GM12878 (cell line): ENCODE data around the gene ISLR2. TPM values are rescaled to one million over a fixed set of nuclear protein-coding genes. Genes with fewer than 3 reads are reported as not detected.

Experiments used
- ATAC-seq: fragments of 200-7000 bp; cut with Tn5 transposase; 3 replicates; pipeline ENCODE4 v1.9.1; 2020; ENCODE audit warnings: mild to moderate bottlenecking, moderate library complexity
- BruUV-seq: library from RNA; stranded (reverse); fragments of 400-500 nt; replicated peaks from 2 replicates; lab custom pipeline; 2021; lab: Mats Ljungman, UMichigan
- CTCF ChIA-PET: fragments of 300-600 bp; sonication (Branson Sonifier 250); formaldehyde crosslinking; extraction: SDS; loops from one replicate; lab custom pipeline; 2021; ENCODE audit warnings: inconsistent platforms; lab: Yijun Ruan, JAX
- POLR2A ChIA-PET: fragments of 350-600 bp; formaldehyde crosslinking; extraction: SDS; loops from one replicate; lab custom pipeline; 2021; ENCODE audit warnings: inconsistent platforms; lab: Charles Lee
- RAD21 ChIA-PET: fragments of 300-600 bp; sonication (Branson Sonifier 250); formaldehyde crosslinking; loops from one replicate; lab custom pipeline; 2023; ENCODE audit warnings: antibody characterized with exemption; ENCODE audit not compliant: unreplicated experiment; lab: Charles Lee
- SMC1A ChIA-PET: fragments of 300-600 bp; sonication (Branson Sonifier 250); formaldehyde crosslinking; loops from one replicate; lab custom pipeline; 2023; ENCODE audit not compliant: unreplicated experiment, uncharacterized antibody; lab: Charles Lee
- DNase-seq: peaks from one replicate; pipeline ENCODE4 v3.0.0-alpha.2; 2011; ENCODE audit warnings: low read depth, low spot score
- FAIRE-seq: peaks from 3 replicates; lab custom pipeline; 2011; peaks lifted over from hg19 to GRCh38; lab: Jason Lieb, UNC
- H2AFZ ChIP-seq: 2 replicates; pipeline ENCODE4 v1.6.0; 2011; ENCODE audit warnings: low read depth, low read length, control low read depth; ENCODE audit not compliant: control insufficient read depth
- H3K27ac ChIP-seq: 2 replicates; pipeline ENCODE4 v1.5.1; 2011; ENCODE audit warnings: control low read depth; ENCODE audit not compliant: control insufficient read depth, insufficient read depth
- H3K27me3 ChIP-seq, 2 experiments: replicated peaks in 1 of 2; 2 replicates each; pipeline versions ENCODE4 v1.6.0 to v1.6.1; 2011; ENCODE audit warnings: low read length in 1 of 2; ENCODE audit not compliant: control insufficient read depth in 2 of 2, insufficient read depth in 2 of 2
- H3K36me3 ChIP-seq, 2 experiments: 2 replicates each; pipeline ENCODE4 v1.5.1; 2011; ENCODE audit warnings: low read length in 1 of 2; ENCODE audit not compliant: control insufficient read depth in 2 of 2, insufficient read depth in 2 of 2
- H3K4me1 ChIP-seq: 2 replicates; pipeline ENCODE4 v1.6.1; 2011; ENCODE audit warnings: mild to moderate bottlenecking, low read length, moderate library complexity, mixed read lengths; ENCODE audit not compliant: control insufficient read depth, insufficient read depth
- H3K4me2 ChIP-seq: 2 replicates; pipeline ENCODE4 v1.6.0; 2011; ENCODE audit warnings: control low read depth; ENCODE audit not compliant: control insufficient read depth, insufficient read depth
- H3K4me3 ChIP-seq: fragments of 200-600 bp; sonication (generic); 2 replicates; pipeline ENCODE4 v1.5.1; 2016
- H3K79me2 ChIP-seq: 2 replicates; pipeline ENCODE4 v1.6.0; 2011; ENCODE audit warnings: low read length; ENCODE audit not compliant: control insufficient read depth, insufficient read depth
- H3K9ac ChIP-seq: 2 replicates; pipeline ENCODE4 v1.8.0; 2011; ENCODE audit warnings: low read length, control low read depth, mixed read lengths; ENCODE audit not compliant: control insufficient read depth, insufficient read depth
- H3K9me3 ChIP-seq: replicated peaks from 3 replicates; pipeline ENCODE4 v1.5.1; 2011; ENCODE audit warnings: mild to moderate bottlenecking, low read length; ENCODE audit not compliant: control insufficient read depth, insufficient read depth
- H4K20me1 ChIP-seq: 2 replicates; pipeline ENCODE4 v1.6.0; 2011; ENCODE audit not compliant: control insufficient read depth, insufficient read depth
- CBFB ChIP-seq: IDR thresholded peaks from 2 replicates; pipeline ENCODE4 v1.6.1; 2016; ENCODE audit warnings: antibody characterized with exemption, low read depth
- FOXM1 ChIP-seq: IDR thresholded peaks from 2 replicates; pipeline ENCODE4 v1.6.1; 2012; ENCODE audit warnings: low read depth, mild to moderate bottlenecking, inconsistent platforms, low read length, moderate library complexity
- HDAC2 ChIP-seq: fragments of 200-600 bp; sonication (generic); IDR thresholded peaks from 2 replicates; pipeline ENCODE4 v1.6.1; 2017
- MLLT1 ChIP-seq: fragments of 450-650 bp; IDR thresholded peaks from 2 replicates; pipeline ENCODE4 v1.6.1; 2016; ENCODE audit warnings: mild to moderate bottlenecking
- MTA2 ChIP-seq: fragments of 450-650 bp; IDR thresholded peaks from 2 replicates; pipeline ENCODE4 v1.6.1; 2016; ENCODE audit warnings: low read depth, mild to moderate bottlenecking, moderate library complexity
- MTA3 ChIP-seq: IDR thresholded peaks from 2 replicates; pipeline ENCODE4 v1.6.1; 2012; ENCODE audit warnings: low read length, inconsistent platforms, borderline replicate concordance
- NBN ChIP-seq: fragments of 450-650 bp; IDR thresholded peaks from 2 replicates; pipeline ENCODE4 v1.6.1; 2016
- NFIC ChIP-seq: IDR thresholded peaks from 2 replicates; pipeline ENCODE4 v1.6.1; 2012; ENCODE audit warnings: low read depth, mild to moderate bottlenecking, inconsistent platforms, low read length, moderate library complexity
- PML ChIP-seq: IDR thresholded peaks from 2 replicates; pipeline ENCODE4 v1.6.1; 2012; ENCODE audit warnings: low read length, inconsistent platforms
- RFX5 ChIP-seq: IDR thresholded peaks from 2 replicates; pipeline ENCODE4 v1.6.1; 2011; ENCODE audit warnings: low read depth, low read length, improper control_type of control experiment
- RUNX3 ChIP-seq: IDR thresholded peaks from 2 replicates; pipeline ENCODE4 v1.6.1; 2012; ENCODE audit warnings: low read length, inconsistent platforms
- SKIL ChIP-seq: fragments of 450-650 bp; IDR thresholded peaks from 2 replicates; pipeline ENCODE4 v1.6.1; 2017; ENCODE audit warnings: mild to moderate bottlenecking, low read depth, inconsistent platforms; ENCODE audit not compliant: poor library complexity, severe bottlenecking
- SMARCA5 ChIP-seq: fragments of 450-650 bp; IDR thresholded peaks from 2 replicates; pipeline ENCODE4 v1.6.1; 2017; ENCODE audit warnings: mild to moderate bottlenecking
- SRF ChIP-seq, 2 experiments: IDR thresholded peaks; 2 replicates each; pipeline ENCODE4 v1.6.1; 2011; ENCODE audit warnings: low read depth in 2 of 2, low read length in 2 of 2, mild to moderate bottlenecking in 1 of 2, moderate library complexity in 1 of 2
- USF1 ChIP-seq: IDR thresholded peaks from 2 replicates; pipeline ENCODE4 v1.6.1; 2011; ENCODE audit warnings: borderline replicate concordance, low read depth, mild to moderate bottlenecking, moderate library complexity, mixed read lengths, low read length; ENCODE audit not compliant: insufficient read depth; ENCODE audit errors: extremely low read length
- ZBED1 ChIP-seq: IDR thresholded peaks from 2 replicates; pipeline ENCODE4 v1.6.1; 2016; ENCODE audit warnings: borderline replicate concordance
- ZNF207 ChIP-seq: fragments of 450-650 bp; IDR thresholded peaks from 2 replicates; pipeline ENCODE4 v1.6.1; 2014; ENCODE audit warnings: antibody characterized with exemption, mild to moderate bottlenecking, borderline replicate concordance
- ZNF217 ChIP-seq: fragments of 450-650 bp; IDR thresholded peaks from 2 replicates; pipeline ENCODE4 v1.6.1; 2017; ENCODE audit warnings: antibody characterized with exemption, mild to moderate bottlenecking
- ZNF622 ChIP-seq: fragments of 450-650 bp; IDR thresholded peaks from 2 replicates; pipeline ENCODE4 v1.6.1; 2017; ENCODE audit warnings: mild to moderate bottlenecking, inconsistent platforms
- WGBS: methylation state at CpG from one replicate; pipeline ENCODE4 v1.1.6; 2016; ENCODE audit warnings: low lambda C conversion rate; ENCODE audit not compliant: insufficient replicate concordance, insufficient coverage; ENCODE audit errors: missing lambda C conversion rate; 5-methylcytosine and 5-hydroxymethylcytosine counted together
- in situ Hi-C: fragments of 300-500 bp; cut with MboI; formaldehyde crosslinking; loops from 9 replicates; pipeline ENCODE4 v1.14.3; 2018; ENCODE audit warnings: mixed read lengths
- intact Hi-C: fragments of 100-400 bp; cut with micrococcal nuclease; formaldehyde crosslinking; loops from one replicate; pipeline ENCODE4 v1.14.2; 2022; ENCODE audit not compliant: unreplicated experiment
- polyA plus RNA-seq, 11 experiments: library from polyadenylated mRNA; depleted of rRNA in 4 of 11; unstranded in 6 of 11; stranded (reverse) in 5 of 11; fragments of >200 nt; fragmentation: Nextera tagmentation in 4 of 11; fragmentation: Illumina TruSeq in 1 of 11; extraction: Ambion mirVana in 4 of 11; extraction: Trizol in 1 of 11; gene quantifications; 1 replicate in 1 of 11; 2 replicates in 10 of 11; pipeline versions ENCODE4 v1.2.1 to v1.2.3, GENCODE V29; 2011 to 2016; ENCODE audit warnings: inconsistent platforms in 2 of 11, missing spikeins in 2 of 11, low read depth in 1 of 11
- total RNA-seq, 4 experiments: library from RNA; depleted of rRNA in 3 of 4; stranded (reverse); fragments of >200 nt in 3 of 4; fragmentation: Illumina TruSeq in 1 of 4; extraction: Trizol in 1 of 4; gene quantifications; 2 replicates each; pipeline versions ENCODE4 v1.2.1 to v1.2.3, GENCODE V29; 2013 to 2021

Gene ISLR2
- total and polyA plus RNA-seq, 10 of the 15 experiments (the other 5 are each of a cell fraction or from before 2014, with no cell fraction given), result 0.04 to 0.21 (median 0.07) TPM; not detected in 4

- H3K4me3 ChIP-seq, result no peak overlapping the region
- ChIA-PET POLR2A (no interaction called here), SMC1A (no interaction called here), CTCF (no interaction called here), RAD21 (no interaction called here)
- H3K4me2 ChIP-seq, result no peak overlapping the region
- in situ Hi-C loops, result no loop called here
- no peak overlapping the region for H2AFZ ChIP-seq
- no peaks in the 10 kb centered on the region; the same call in 2 of the 3 replicates for H3K9me3 ChIP-seq
- ATAC-seq, result no peak
- 59% methylated on average over 26 of the region's 27 CpGs for WGBS
- H3K27me3 ChIP-seq, result peaks cover 26 to 43% of the 10 kb centered on the region in 2 experiments
- H3K27ac ChIP-seq, result no peak overlapping the region
- H3K36me3 ChIP-seq, result no peaks in the 10 kb centered on the region
- no peaks in the 10 kb centered on the region for H4K20me1 ChIP-seq
- no peak for DNase-seq
- H3K9ac ChIP-seq, result no peak overlapping the region
- no peak for TF ChIP-seq ZNF622
- no peak for TF ChIP-seq NFIC
- TF ChIP-seq ZNF207, result no peak
- no peak for TF ChIP-seq USF1
- TF ChIP-seq ZNF217, result no peak
- TF ChIP-seq ZBED1, result no peak
- no peak for TF ChIP-seq RUNX3
- no peak for TF ChIP-seq MLLT1
- TF ChIP-seq NBN, result no peak
- no peak for TF ChIP-seq MTA3
- no peak for TF ChIP-seq PML
- no peak for TF ChIP-seq CBFB
- no peak for TF ChIP-seq SKIL
- TF ChIP-seq HDAC2, result no peak
- no peak for TF ChIP-seq RFX5
- no peak for TF ChIP-seq MTA2
- TF ChIP-seq FOXM1, result no peak
- TF ChIP-seq SRF (IDR thresholded peaks at IDR 0.05; ENCODE audit: low read depth in 2 of 2, low read length in 2 of 2), result no peak
- no peak for TF ChIP-seq SMARCA5
- no peak for FAIRE-seq
- no peaks in the 10 kb centered on the region for H3K79me2 ChIP-seq
- intact Hi-C loops, result no loop called here
- BruUV-seq, result no TSS peak
- H3K4me1 ChIP-seq, result peaks cover 10% of the 10 kb centered on the region
Measured at GRCh38 chr15:74135041-74135565, 4.7 kb downstream of the ISLR2 start.
